Right lobe of liver (tissue), 6 donors: ENCODE data around the gene MAPK8. TPM values are rescaled to one million over a fixed set of nuclear protein-coding genes. Genes with fewer than 3 reads are reported as not detected.
A peak's percentile ranks its signal among the peaks of the same experiment; 100 is the strongest.

Experiments used
- ATAC-seq, 4 donors: fragments of 200-7000 bp; cut with Tn5 transposase; one replicate each; pipeline ENCODE4 v1.9.1; 2020; ENCODE audit warnings: mild to moderate bottlenecking in 4 of 4, moderate library complexity in 4 of 4
- DNase-seq, 3 donors: peaks; one replicate each; pipeline ENCODE4 v3.0.0-alpha.2; 2020
- H3K27ac ChIP-seq, 3 donors: fragments of 200-600 bp; one replicate each; pipeline ENCODE4 v1.8.0; 2022
- H3K27me3 ChIP-seq, 2 donors: fragments of 200-600 bp; one replicate each; pipeline ENCODE4 v1.8.0; 2022
- H3K36me3 ChIP-seq, 4 donors: fragments of 200-600 bp; sonication (generic) in 1 of 4; one replicate each; pipeline versions ENCODE4 v1.5.1 to v1.8.0; 2017 to 2022; ENCODE audit warnings: control low read depth in 1 of 4
- H3K4me1 ChIP-seq, 4 donors: fragments of 200-600 bp; sonication (generic) in 1 of 4; one replicate each; pipeline versions ENCODE4 v1.5.1 to v1.8.0; 2017 to 2022; ENCODE audit warnings: control low read depth in 1 of 4
- H3K4me3 ChIP-seq, 3 donors: fragments of 200-600 bp; one replicate each; pipeline ENCODE4 v1.8.0; 2022
- H3K9me3 ChIP-seq, 4 donors: fragments of 200-600 bp; sonication (generic) in 1 of 4; one replicate each; pipeline versions ENCODE4 v1.5.1 to v1.8.0; 2017 to 2022; ENCODE audit warnings: control low read depth in 1 of 4
- POLR2A ChIP-seq: fragments of 450-650 bp; IDR thresholded peaks from one replicate; pipeline ENCODE4 v1.6.1; 2017; ENCODE audit warnings: antibody characterized with exemption, mild to moderate bottlenecking
- WGBS: methylation state at CpG from one replicate; pipeline ENCODE4 v1.1.6; 2018; ENCODE audit warnings: low coverage, low lambda C conversion rate; ENCODE audit not compliant: insufficient coverage; ENCODE audit errors: missing lambda C conversion rate; 5-methylcytosine and 5-hydroxymethylcytosine counted together
- intact Hi-C, 2 donors: fragments of 100-400 bp; cut with DNase I; formaldehyde crosslinking; loops; one replicate each; pipeline versions ENCODE4 v1.11.2 to v1.14.1; 2022
- total RNA-seq, 6 experiments: library from RNA; depleted of rRNA in 2 of 6; stranded (reverse); fragments of >200 nt in 2 of 6; fragmentation: NEBNext Ultra II Directional in 3 of 6; extraction: Animal tissue kit (Norgen Biotek cat#: 25700) in 3 of 6; gene quantifications; one replicate each; pipeline versions ENCODE4 v1.1.0 to v1.2.4, GENCODE V29; 2016 to 2023
- TF ChIP-seq, protein P1 (sequence below), 4 donors: fragments of 200-600 bp in 3 of 4; fragments of 450-650 bp in 1 of 4; IDR thresholded peaks; one replicate each; pipeline versions ENCODE4 v1.5.1 to v1.8.0; 2016 to 2022; ENCODE audit warnings: antibody characterized with exemption in 4 of 4, mild to moderate bottlenecking in 2 of 4
- donor health status: DM: no; HTN: yes; CAD: no.
- donor health status: DM: no; HTN: no; CAD: no.
- donor health status: DM: no; HTN: no; CAD: no.
- donor health status: DM: no; HTN: yes; CAD: no.
- donor health status: DM: no; HTN: yes; CAD: no.

MAPK8 gene
- total RNA-seq, 6 experiments from 2014 or later, result 19.1 to 31.6 (median 27.6) TPM

DNA sequence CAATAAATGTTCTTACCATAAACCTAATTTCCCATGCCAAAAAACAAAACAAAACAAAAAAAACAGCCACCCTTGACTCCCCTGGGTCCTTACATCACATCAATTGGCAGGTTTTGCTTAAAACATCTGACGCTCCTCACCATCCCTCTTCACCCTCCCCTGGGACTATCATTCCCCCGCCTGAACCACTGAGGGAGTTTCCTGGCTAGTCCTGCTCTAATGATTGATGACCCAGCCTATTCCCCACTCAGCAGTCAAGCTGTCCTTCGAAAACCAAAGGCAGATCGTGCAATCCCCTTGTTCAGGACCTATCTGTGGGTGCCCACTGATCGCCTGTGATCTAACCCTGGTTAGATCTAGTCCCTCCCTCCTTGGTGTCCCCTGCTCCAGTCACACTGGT, 20.8 kb upstream of the MAPK8 start:
- no peaks in the 10 kb centered on the region for H3K36me3 ChIP-seq
- intact Hi-C loops, result no loop called here

GRCh38 chr10:48286356-48286755, 20.1 kb upstream of the MAPK8 start:
- WGBS, result 54% methylated on average over 1 of the region's 1 CpG
- TF ChIP-seq, protein P1, sequence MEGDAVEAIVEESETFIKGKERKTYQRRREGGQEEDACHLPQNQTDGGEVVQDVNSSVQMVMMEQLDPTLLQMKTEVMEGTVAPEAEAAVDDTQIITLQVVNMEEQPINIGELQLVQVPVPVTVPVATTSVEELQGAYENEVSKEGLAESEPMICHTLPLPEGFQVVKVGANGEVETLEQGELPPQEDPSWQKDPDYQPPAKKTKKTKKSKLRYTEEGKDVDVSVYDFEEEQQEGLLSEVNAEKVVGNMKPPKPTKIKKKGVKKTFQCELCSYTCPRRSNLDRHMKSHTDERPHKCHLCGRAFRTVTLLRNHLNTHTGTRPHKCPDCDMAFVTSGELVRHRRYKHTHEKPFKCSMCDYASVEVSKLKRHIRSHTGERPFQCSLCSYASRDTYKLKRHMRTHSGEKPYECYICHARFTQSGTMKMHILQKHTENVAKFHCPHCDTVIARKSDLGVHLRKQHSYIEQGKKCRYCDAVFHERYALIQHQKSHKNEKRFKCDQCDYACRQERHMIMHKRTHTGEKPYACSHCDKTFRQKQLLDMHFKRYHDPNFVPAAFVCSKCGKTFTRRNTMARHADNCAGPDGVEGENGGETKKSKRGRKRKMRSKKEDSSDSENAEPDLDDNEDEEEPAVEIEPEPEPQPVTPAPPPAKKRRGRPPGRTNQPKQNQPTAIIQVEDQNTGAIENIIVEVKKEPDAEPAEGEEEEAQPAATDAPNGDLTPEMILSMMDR (IDR thresholded peaks at IDR 0.05), result no peak
- TF ChIP-seq POLR2A, result no peak
- Histone ChIP-seq H3K36me3 (no peaks in the 10 kb centered on the region), H3K27me3 (no peaks in the 10 kb centered on the region), H3K9me3 (no peaks in the 10 kb centered on the region), H3K4me1 (peaks cover 0 to 3% (median 0%) of the 10 kb centered on the region in 4 donors), H3K27ac (no peak overlapping the region), H3K4me3 (no peak overlapping the region)
- intact Hi-C loops, result no loop called here
- DNase-seq (no peak), ATAC-seq (no peak)

More for the DNA sequence above, 20.8 kb upstream of the MAPK8 start:
- Histone ChIP-seq H3K4me3 (no peak overlapping the region), H3K9me3 (no peaks in the 10 kb centered on the region), H3K4me1 (peaks cover 0 to 3% (median 0%) of the 10 kb centered on the region in 4 donors), H3K27me3 (no peaks in the 10 kb centered on the region), H3K27ac (no peak overlapping the region)
- ATAC-seq (no peak), DNase-seq (no peak)
- no peak for TF ChIP-seq POLR2A
- TF ChIP-seq, protein P1 (IDR thresholded peaks at IDR 0.05), result no peak
- 46% methylated on average over 2 of the region's 5 CpGs for WGBS

DNA sequence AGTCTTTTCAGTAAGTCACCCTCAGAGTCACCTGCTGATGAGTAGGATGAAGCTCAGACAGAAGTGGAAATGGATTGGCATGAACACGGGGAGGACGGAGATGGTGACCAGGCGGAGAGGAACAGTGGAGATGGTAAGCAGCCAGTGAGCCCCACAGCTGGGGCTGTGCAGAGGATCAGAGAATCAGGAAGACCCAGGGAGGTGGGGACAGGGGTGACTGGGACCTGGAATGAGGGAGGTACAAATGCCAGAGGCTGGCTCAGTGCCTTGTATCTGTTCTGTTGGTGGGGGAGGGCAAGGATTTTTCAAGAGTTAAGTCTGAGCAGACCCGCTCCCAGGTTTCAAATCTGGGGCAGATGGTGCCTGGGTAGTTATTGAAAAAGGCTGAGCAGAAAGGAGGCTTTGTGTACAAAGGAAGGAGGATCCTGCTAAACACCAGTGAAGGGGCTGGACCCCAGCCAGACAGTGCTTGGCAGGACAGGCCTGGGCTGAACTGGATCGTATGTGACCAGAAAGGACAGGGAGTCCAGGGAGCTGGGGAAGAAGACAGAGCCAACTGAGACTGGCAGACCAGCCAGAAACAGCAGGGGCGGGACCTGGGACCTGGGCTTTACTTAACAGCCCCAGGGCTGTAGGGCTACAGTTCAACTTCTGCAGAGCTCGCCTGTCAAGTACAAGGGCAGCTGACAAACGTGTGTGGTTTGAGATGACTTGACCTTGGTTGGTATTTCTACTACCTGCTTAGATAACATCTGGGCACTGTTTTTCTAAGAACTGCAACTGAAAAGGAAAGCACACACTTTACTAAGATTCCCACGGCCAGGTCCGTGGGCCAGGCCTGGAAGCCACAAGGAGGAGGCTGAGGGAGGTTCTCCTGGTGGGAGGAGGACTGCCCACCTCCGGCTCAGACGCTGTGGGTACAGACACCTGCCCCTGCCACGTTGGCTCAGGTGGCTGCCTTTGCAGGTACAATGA, 18.8 kb upstream of the MAPK8 start:
- peak in 3 of 4 donors; percentile 40 to 74 (median 46) for ATAC-seq
- DNase-seq, result peak in 2 of 3 donors; percentile 53 to 61
- H3K27ac ChIP-seq, result no peak overlapping the region
- peaks cover 0 to 3% (median 0%) of the 10 kb centered on the region in 4 donors for H3K4me1 ChIP-seq
- TF ChIP-seq POLR2A, result no peak
- TF ChIP-seq, protein P1 (IDR thresholded peaks at IDR 0.05), result no peak
- intact Hi-C loops, result no loop called here
- no peaks in the 10 kb centered on the region for H3K9me3 ChIP-seq
- no peak overlapping the region for H3K4me3 ChIP-seq
- H3K36me3 ChIP-seq, result no peaks in the 10 kb centered on the region
- WGBS, result 65% methylated on average over 7 of the region's 13 CpGs
- H3K27me3 ChIP-seq, result no peaks in the 10 kb centered on the region

DNA sequence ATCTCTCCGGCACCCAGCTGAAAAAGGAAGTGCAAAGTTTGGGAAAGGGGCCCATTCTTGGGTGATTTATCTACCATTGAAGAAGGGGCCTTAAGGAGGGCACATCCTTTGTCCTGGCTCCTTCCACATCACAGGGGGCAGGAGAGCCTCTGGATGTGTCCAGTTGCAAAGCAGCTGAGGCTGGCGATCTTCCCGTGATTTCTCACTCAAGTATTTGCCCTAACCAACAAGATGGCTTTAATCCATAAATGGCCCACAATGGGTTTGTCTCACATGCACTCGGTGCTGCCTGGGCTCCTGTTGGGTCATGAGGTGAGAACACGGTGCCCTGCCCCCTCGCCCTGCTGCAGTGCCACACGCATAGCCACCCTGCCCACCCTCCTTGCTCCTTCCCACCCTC, 17.8 kb upstream of the MAPK8 start:
- Histone ChIP-seq H3K9me3 (no peaks in the 10 kb centered on the region), H3K27me3 (no peaks in the 10 kb centered on the region), H3K4me1 (peaks cover 0 to 3% (median 0%) of the 10 kb centered on the region in 4 donors), H3K27ac (no peak overlapping the region), H3K4me3 (no peak overlapping the region), H3K36me3 (no peaks in the 10 kb centered on the region)
- intact Hi-C loops, result no loop called here
- DNase-seq, result no peak
- TF ChIP-seq, protein P1 (IDR thresholded peaks at IDR 0.05), result no peak
- no peak for TF ChIP-seq POLR2A
- WGBS, result 90% methylated on average over 3 of the region's 7 CpGs
- ATAC-seq, result no peak
